ENCODE results near the gene LURAP1L.

Gene LURAP1L

GRCh38 chr9:12777121-12778022 lies 2.6 kb downstream of the LURAP1L start:
- no peak for DNase-seq

GRCh38 chr9:12778389-12778788 lies 3.6 kb downstream of the LURAP1L start:
- no peak for DNase-seq

- DNase-seq = no peak
These were observed 6.5 kb downstream of the LURAP1L start for GRCh38 chr9:12781226-12781733.

GRCh38 chr9:12783767-12784460 lies 9.1 kb downstream of the LURAP1L start:
- DNase-seq = no peak

GRCh38 chr9:12784461-12785259 lies 9.8 kb downstream of the LURAP1L start:
- DNase-seq = peak; percentile 35

- no peak for DNase-seq
These were observed 10.5 kb downstream of the LURAP1L start for GRCh38 chr9:12785260-12785770.

GRCh38 chr9:12785941-12786340 lies 11.1 kb downstream of the LURAP1L start:
- no peak for DNase-seq

- no peak for DNase-seq
These were observed 15.2 kb downstream of the LURAP1L start for GRCh38 chr9:12790001-12790400.

GRCh38 chr9:12790883-12791282 lies 16.1 kb downstream of the LURAP1L start:
- no peak for DNase-seq

- DNase-seq = no peak
These were observed 19.4 kb downstream of the LURAP1L start for GRCh38 chr9:12794101-12794799.

GRCh38 chr9:12796601-12797000 lies 21.8 kb downstream of the LURAP1L start:
- DNase-seq = no peak

GRCh38 chr9:12797037-12797436 lies 22.2 kb downstream of the LURAP1L start:
- DNase-seq = no peak

- no peak for DNase-seq
These were observed 23.4 kb downstream of the LURAP1L start for GRCh38 chr9:12798066-12798770.

GRCh38 chr9:12801187-12801586 lies 26.4 kb downstream of the LURAP1L start:
- DNase-seq = no peak

GRCh38 chr9:12801663-12802062 lies 26.8 kb downstream of the LURAP1L start:
- no peak for DNase-seq

- DNase-seq = no peak
These were observed 27.3 kb downstream of the LURAP1L start for GRCh38 chr9:12802093-12802492.

- no peak for DNase-seq
These were observed 33.7 kb downstream of the LURAP1L start for GRCh38 chr9:12808569-12808968.

GRCh38 chr9:12809720-12810119 lies 34.9 kb downstream of the LURAP1L start:
- DNase-seq = no peak

GRCh38 chr9:12811935-12812334 lies 37.1 kb downstream of the LURAP1L start:
- no peak for DNase-seq

- DNase-seq = no peak
These were observed 37.9 kb downstream of the LURAP1L start for GRCh38 chr9:12812710-12813109.

GRCh38 chr9:12813533-12813932 lies 38.7 kb downstream of the LURAP1L start:
- DNase-seq = no peak
